H9 (cell line): ENCODE results near the gene HTR5A. TPM values are rescaled to one million over a fixed set of nuclear protein-coding genes. Genes with fewer than 3 reads are reported as not detected.

Experiments used
- DNase-seq: peaks from one replicate; pipeline ENCODE4 v3.0.0-alpha.2; 2017
- H2AFZ ChIP-seq: one replicate; pipeline ENCODE4 v1.6.1; 2013; ENCODE audit warnings: mild to moderate bottlenecking, low read length, control low read depth, moderate library complexity
- H2AK5ac ChIP-seq: 2 replicates; pipeline ENCODE4 v1.6.1; 2013; ENCODE audit warnings: low read length, control low read depth, mixed read lengths; ENCODE audit not compliant: insufficient read length
- H2BK120ac ChIP-seq: one replicate; pipeline ENCODE4 v1.6.1; 2013; ENCODE audit warnings: low read depth, mild to moderate bottlenecking, low read length, control low read depth, inconsistent platforms; ENCODE audit not compliant: poor library complexity, severe bottlenecking
- H2BK12ac ChIP-seq: 2 replicates; pipeline ENCODE4 v1.6.1; 2013; ENCODE audit warnings: low read length, control low read depth, mixed read lengths, low read depth; ENCODE audit not compliant: insufficient read length
- H2BK15ac ChIP-seq: 2 replicates; pipeline ENCODE4 v1.6.1; 2013; ENCODE audit warnings: low read depth, low read length, control low read depth
- H2BK20ac ChIP-seq: one replicate; pipeline ENCODE4 v1.6.1; 2013; ENCODE audit warnings: low read depth, mild to moderate bottlenecking, low read length, control low read depth, inconsistent platforms; ENCODE audit not compliant: poor library complexity, severe bottlenecking
- H2BK5ac ChIP-seq: 2 replicates; pipeline ENCODE4 v1.6.1; 2013; ENCODE audit warnings: low read length, control low read depth, mixed read lengths; ENCODE audit not compliant: insufficient read length
- H3K14ac ChIP-seq: 2 replicates; pipeline ENCODE4 v1.6.1; 2013; ENCODE audit warnings: low read length, control low read depth; ENCODE audit not compliant: insufficient read depth
- H3K18ac ChIP-seq: 2 replicates; pipeline ENCODE4 v1.6.1; 2013; ENCODE audit warnings: low read depth, mild to moderate bottlenecking, mixed read lengths, low read length, control low read depth; ENCODE audit not compliant: insufficient read length
- H3K23ac ChIP-seq: 2 replicates; pipeline ENCODE4 v1.6.1; 2013; ENCODE audit warnings: low read length, control low read depth, mixed read lengths, low read depth; ENCODE audit not compliant: insufficient read length
- H3K23me2 ChIP-seq: 2 replicates; pipeline ENCODE4 v1.6.1; 2013; ENCODE audit warnings: low read depth, mild to moderate bottlenecking, mixed read lengths, low read length, control low read depth; ENCODE audit not compliant: insufficient read length, poor library complexity, severe bottlenecking
- H3K27ac ChIP-seq: 2 replicates; pipeline ENCODE4 v1.5.1; 2013; ENCODE audit warnings: low read length, control low read depth, mixed read lengths, low read depth; ENCODE audit not compliant: insufficient read length
- H3K27me3 ChIP-seq: 2 replicates; pipeline ENCODE4 v1.6.1; 2013; ENCODE audit warnings: low read length, control low read depth, inconsistent platforms; ENCODE audit not compliant: insufficient read depth
- H3K4ac ChIP-seq: 2 replicates; pipeline ENCODE4 v1.6.1; 2013; ENCODE audit warnings: low read depth, mild to moderate bottlenecking, control low read depth, inconsistent platforms, low read length, moderate library complexity
- H3K4me1 ChIP-seq: 2 replicates; pipeline ENCODE4 v1.6.1; 2013; ENCODE audit warnings: low read length, control low read depth, inconsistent platforms; ENCODE audit not compliant: insufficient read depth
- H3K4me2 ChIP-seq: 2 replicates; pipeline ENCODE4 v1.6.1; 2013; ENCODE audit warnings: low read length, control low read depth, mixed read lengths; ENCODE audit not compliant: insufficient read length, insufficient read depth
- H3K56ac ChIP-seq: 2 replicates; pipeline ENCODE4 v1.6.1; 2013; ENCODE audit warnings: low read depth, mild to moderate bottlenecking, mixed read lengths, low read length, control low read depth; ENCODE audit not compliant: insufficient read length
- H3K79me1 ChIP-seq: 2 replicates; pipeline ENCODE4 v1.6.1; 2013; ENCODE audit warnings: low read depth, mild to moderate bottlenecking, moderate library complexity, low read length, control low read depth, inconsistent platforms; ENCODE audit not compliant: insufficient read depth, poor library complexity, severe bottlenecking
- H3K79me2 ChIP-seq: 2 replicates; pipeline ENCODE4 v1.6.1; 2013; ENCODE audit warnings: low read length, control low read depth, inconsistent platforms; ENCODE audit not compliant: insufficient read depth
- H3K9ac ChIP-seq: 2 replicates; pipeline ENCODE4 v1.6.1; 2013; ENCODE audit warnings: low read length, control low read depth, mixed read lengths; ENCODE audit not compliant: insufficient read length; ENCODE audit errors: extremely low read depth
- H3K9me3 ChIP-seq: one replicate; pipeline ENCODE4 v1.6.1; 2013; ENCODE audit warnings: low read depth, low read length, inconsistent platforms; ENCODE audit not compliant: control insufficient read depth
- H3T11ph ChIP-seq: one replicate; pipeline ENCODE4 v1.6.1; 2013; ENCODE audit warnings: mild to moderate bottlenecking, low read length, control low read depth, inconsistent platforms
- H4K20me1 ChIP-seq: one replicate; pipeline ENCODE4 v1.6.1; 2013; ENCODE audit not compliant: control insufficient read depth, insufficient read length, insufficient read depth
- H4K5ac ChIP-seq: 2 replicates; pipeline ENCODE4 v1.6.1; 2013; ENCODE audit warnings: low read depth, mild to moderate bottlenecking, mixed read lengths, low read length, control low read depth; ENCODE audit not compliant: insufficient read length
- H4K8ac ChIP-seq: replicated peaks from 2 replicates; pipeline ENCODE4 v1.6.1; 2013; ENCODE audit warnings: low read length, control low read depth, mixed read lengths, low read depth; ENCODE audit not compliant: insufficient read length
- H4K91ac ChIP-seq: 2 replicates; pipeline ENCODE4 v1.6.1; 2013; ENCODE audit warnings: low read depth, mild to moderate bottlenecking, moderate library complexity, mixed read lengths, low read length, control low read depth; ENCODE audit not compliant: insufficient read length
- H3K27ac Mint-ChIP-seq, 3 experiments: 2 replicates in 2 of 3; 3 replicates in 1 of 3; pipeline ENCODE4 v1.8.0; 2020 to 2021; ENCODE audit warnings: mixed read lengths in 3 of 3, mild to moderate bottlenecking in 1 of 3, moderate library complexity in 1 of 3
- H3K27me3 Mint-ChIP-seq: 2 replicates; pipeline ENCODE4 v1.8.0; 2021; ENCODE audit warnings: low read depth, mild to moderate bottlenecking, moderate library complexity, mixed read lengths
- H3K36me3 Mint-ChIP-seq, 3 experiments: 2 replicates in 2 of 3; 3 replicates in 1 of 3; pipeline ENCODE4 v1.8.0; 2020 to 2021; ENCODE audit warnings: low read depth in 3 of 3, mixed read lengths in 3 of 3; ENCODE audit not compliant: insufficient read depth in 1 of 3
- H3K4me1 Mint-ChIP-seq, 2 experiments: 2 replicates each; pipeline ENCODE4 v1.8.0; 2020; ENCODE audit warnings: mixed read lengths in 2 of 2
- H3K4me3 Mint-ChIP-seq, 2 experiments: 2 replicates in 1 of 2; 3 replicates in 1 of 2; pipeline ENCODE4 v1.8.0; 2020 to 2021; ENCODE audit warnings: mild to moderate bottlenecking in 2 of 2, mixed read lengths in 2 of 2, moderate library complexity in 1 of 2
- H3K9me3 Mint-ChIP-seq, 2 experiments: 2 replicates in 1 of 2; 3 replicates in 1 of 2; pipeline ENCODE4 v1.8.0; 2020; ENCODE audit warnings: mild to moderate bottlenecking in 2 of 2, mixed read lengths in 2 of 2, moderate library complexity in 1 of 2
- WGBS: extraction: QIAGEN DNeasy Blood & Tissue Kit; methylation state at CpG from one replicate; pipeline ENCODE4 v1.1.7; 2013; ENCODE audit warnings: missing lambda C conversion rate, low lambda C conversion rate, mixed read lengths; ENCODE audit not compliant: insufficient read length; ENCODE audit errors: extremely low coverage; 5-methylcytosine and 5-hydroxymethylcytosine counted together
- total RNA-seq: library from RNA; stranded (reverse); gene quantifications from 2 replicates; pipeline ENCODE4 v1.2.1, GENCODE V29; 2021
- TF ChIP-seq, protein P1 (sequence below): fragments of 200-600 bp; sonication (generic); conservative IDR thresholded peaks from 3 replicates; pipeline ENCODE4 v1.8.0; 2021; ENCODE audit warnings: antibody characterized with exemption, mild to moderate bottlenecking

HTR5A gene
- total RNA-seq, 1 experiment from 2014 or later = not detected

DNA sequence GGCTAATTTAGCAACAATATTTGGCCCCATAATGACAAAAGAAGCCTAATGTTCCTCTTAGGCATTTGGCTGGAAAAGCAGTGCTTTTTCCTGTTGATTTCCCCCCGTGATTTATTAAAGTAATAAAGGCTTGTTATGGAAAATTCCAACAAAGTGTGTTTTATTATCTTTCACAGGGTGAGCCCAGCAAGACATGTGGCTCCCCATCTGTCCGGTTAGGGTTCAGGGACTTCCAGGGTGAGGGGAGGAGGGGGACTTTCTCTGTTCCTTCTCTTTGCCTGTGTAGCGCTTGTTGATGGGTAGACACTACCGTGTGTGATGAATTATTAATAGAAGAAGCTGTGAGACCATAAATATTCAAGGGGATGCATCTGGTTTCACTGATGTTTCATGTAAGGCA, 39.0 kb downstream of the HTR5A start:
- H3K79me2 ChIP-seq = no peaks in the 10 kb centered on the region
- H4K91ac ChIP-seq = no peak overlapping the region
- Mint-ChIP-seq H3K4me1 (peaks cover 12 to 13% of the 10 kb centered on the region in 2 experiments), H3K9me3 (no peaks in the 10 kb centered on the region), H3K36me3 (no peaks in the 10 kb centered on the region), H3K27ac (no peak overlapping the region), H3K4me3 (no peak overlapping the region), H3K27me3 (peaks cover 18% of the 10 kb centered on the region)
- no peak overlapping the region for H3K4me2 ChIP-seq
- no peak overlapping the region for H2BK20ac ChIP-seq
- DNase-seq = no peak
- no peak overlapping the region for H3T11ph ChIP-seq
- H3K9ac ChIP-seq = no peak overlapping the region
- no peaks in the 10 kb centered on the region for H3K23me2 ChIP-seq
- no peaks in the 10 kb centered on the region for H3K9me3 ChIP-seq
- H3K56ac ChIP-seq = no peak overlapping the region
- H4K5ac ChIP-seq = no peak overlapping the region
- H3K4ac ChIP-seq = no peak overlapping the region
- H3K27me3 ChIP-seq = no peaks in the 10 kb centered on the region; the same call in 1 of the 2 replicates
- no peak overlapping the region for H3K27ac ChIP-seq
- H2BK120ac ChIP-seq = no peak overlapping the region
- no peak overlapping the region for H2BK15ac ChIP-seq
- H2AFZ ChIP-seq = no peak overlapping the region
- H3K23ac ChIP-seq = no peak overlapping the region
- no peak overlapping the region for H2AK5ac ChIP-seq
- no peak overlapping the region for H3K14ac ChIP-seq
- H4K8ac ChIP-seq = no peak overlapping the region
- H2BK12ac ChIP-seq = no peak overlapping the region
- H4K20me1 ChIP-seq = no peaks in the 10 kb centered on the region
- TF ChIP-seq, protein P1, sequence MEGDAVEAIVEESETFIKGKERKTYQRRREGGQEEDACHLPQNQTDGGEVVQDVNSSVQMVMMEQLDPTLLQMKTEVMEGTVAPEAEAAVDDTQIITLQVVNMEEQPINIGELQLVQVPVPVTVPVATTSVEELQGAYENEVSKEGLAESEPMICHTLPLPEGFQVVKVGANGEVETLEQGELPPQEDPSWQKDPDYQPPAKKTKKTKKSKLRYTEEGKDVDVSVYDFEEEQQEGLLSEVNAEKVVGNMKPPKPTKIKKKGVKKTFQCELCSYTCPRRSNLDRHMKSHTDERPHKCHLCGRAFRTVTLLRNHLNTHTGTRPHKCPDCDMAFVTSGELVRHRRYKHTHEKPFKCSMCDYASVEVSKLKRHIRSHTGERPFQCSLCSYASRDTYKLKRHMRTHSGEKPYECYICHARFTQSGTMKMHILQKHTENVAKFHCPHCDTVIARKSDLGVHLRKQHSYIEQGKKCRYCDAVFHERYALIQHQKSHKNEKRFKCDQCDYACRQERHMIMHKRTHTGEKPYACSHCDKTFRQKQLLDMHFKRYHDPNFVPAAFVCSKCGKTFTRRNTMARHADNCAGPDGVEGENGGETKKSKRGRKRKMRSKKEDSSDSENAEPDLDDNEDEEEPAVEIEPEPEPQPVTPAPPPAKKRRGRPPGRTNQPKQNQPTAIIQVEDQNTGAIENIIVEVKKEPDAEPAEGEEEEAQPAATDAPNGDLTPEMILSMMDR = no peak
- H2BK5ac ChIP-seq = no peak overlapping the region
- H3K79me1 ChIP-seq = no peaks in the 10 kb centered on the region
- no peak overlapping the region for H3K18ac ChIP-seq
- H3K4me1 ChIP-seq = peaks cover 2% of the 10 kb centered on the region; the same call in 1 of the 2 replicates
- no CpG with 5 or more reads among the region's 4 CpGs for WGBS
